Coronary artery (tissue), 2 donors: ENCODE data around the gene C4orf46.
A peak's percentile ranks its signal among the peaks of the same experiment; 100 is the strongest.
"Not testable (repeated sequence)": the region's sequence is repeated elsewhere in the genome, so short reads cannot be mapped to it uniquely, and the experiment has no call there.

Source experiments
- DNase-seq: peaks from one replicate; pipeline ENCODE4 v3.0.0-alpha.2; 2017; ENCODE audit warnings: low spot score
- H3K27ac ChIP-seq, 2 donors: fragments of 200-600 bp; sonication (generic); one replicate each; pipeline ENCODE4 v1.5.1; 2016 to 2019
- H3K4me3 ChIP-seq: fragments of 200-600 bp; sonication (generic); 2 replicates; pipeline ENCODE4 v1.5.1; 2016; ENCODE audit warnings: mild to moderate bottlenecking, moderate library complexity
- TF ChIP-seq, protein P1 (sequence below): fragments of 200-600 bp; sonication (generic); IDR thresholded peaks from one replicate; pipeline ENCODE4 v1.5.1; 2019; ENCODE audit warnings: antibody characterized with exemption

Gene C4orf46

DNA sequence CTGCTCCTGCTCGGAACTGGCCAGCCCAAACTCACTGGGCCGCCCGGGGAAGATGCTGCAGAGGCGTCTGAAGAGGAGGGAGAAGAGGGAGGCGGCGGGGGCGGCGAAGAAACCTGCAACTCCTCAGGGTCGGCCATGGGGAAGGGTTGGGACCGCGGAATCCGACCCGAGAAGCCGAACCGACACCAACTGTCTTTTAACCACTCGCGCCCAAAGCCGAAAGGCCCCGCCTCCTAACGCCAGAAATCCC is at the start of gene C4orf46:
TSS of gene C4orf46 (minus strand) at position 223 of the 250 bp plus-strand sequence. CDS start at position 137, 86 bp downstream.
- DNase-seq = no peak
- H3K4me3 ChIP-seq = peak within 1 kb of the TSS; percentile 78
- TF ChIP-seq, protein P1, sequence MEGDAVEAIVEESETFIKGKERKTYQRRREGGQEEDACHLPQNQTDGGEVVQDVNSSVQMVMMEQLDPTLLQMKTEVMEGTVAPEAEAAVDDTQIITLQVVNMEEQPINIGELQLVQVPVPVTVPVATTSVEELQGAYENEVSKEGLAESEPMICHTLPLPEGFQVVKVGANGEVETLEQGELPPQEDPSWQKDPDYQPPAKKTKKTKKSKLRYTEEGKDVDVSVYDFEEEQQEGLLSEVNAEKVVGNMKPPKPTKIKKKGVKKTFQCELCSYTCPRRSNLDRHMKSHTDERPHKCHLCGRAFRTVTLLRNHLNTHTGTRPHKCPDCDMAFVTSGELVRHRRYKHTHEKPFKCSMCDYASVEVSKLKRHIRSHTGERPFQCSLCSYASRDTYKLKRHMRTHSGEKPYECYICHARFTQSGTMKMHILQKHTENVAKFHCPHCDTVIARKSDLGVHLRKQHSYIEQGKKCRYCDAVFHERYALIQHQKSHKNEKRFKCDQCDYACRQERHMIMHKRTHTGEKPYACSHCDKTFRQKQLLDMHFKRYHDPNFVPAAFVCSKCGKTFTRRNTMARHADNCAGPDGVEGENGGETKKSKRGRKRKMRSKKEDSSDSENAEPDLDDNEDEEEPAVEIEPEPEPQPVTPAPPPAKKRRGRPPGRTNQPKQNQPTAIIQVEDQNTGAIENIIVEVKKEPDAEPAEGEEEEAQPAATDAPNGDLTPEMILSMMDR = no peak
- peak within 1 kb of the TSS; percentile 90 to 96 for H3K27ac ChIP-seq

DNA sequence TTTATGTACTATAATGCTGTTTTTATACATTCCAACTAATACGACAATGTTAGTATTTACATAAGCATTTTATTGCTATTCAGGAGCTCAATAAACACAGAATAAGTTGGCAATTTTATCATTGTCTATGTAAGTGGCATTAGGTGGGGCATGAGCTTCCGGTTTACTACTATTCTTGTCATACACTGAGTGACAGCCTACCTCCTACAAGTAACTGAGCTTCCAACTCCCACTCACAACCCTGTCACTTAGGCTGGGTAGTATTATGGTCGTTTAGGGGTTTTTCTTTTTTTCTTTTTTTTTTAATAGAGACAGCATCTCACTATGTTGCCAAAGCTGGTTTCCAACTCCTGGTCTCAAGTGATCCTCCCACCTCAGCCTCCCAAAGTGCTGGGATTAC is 44.1 kb upstream of the C4orf46 start:
- TF ChIP-seq, protein P1 = no peak
- Histone ChIP-seq H3K4me3 (no peak overlapping the region), H3K27ac (no peak overlapping the region)
- no peak for DNase-seq

DNA sequence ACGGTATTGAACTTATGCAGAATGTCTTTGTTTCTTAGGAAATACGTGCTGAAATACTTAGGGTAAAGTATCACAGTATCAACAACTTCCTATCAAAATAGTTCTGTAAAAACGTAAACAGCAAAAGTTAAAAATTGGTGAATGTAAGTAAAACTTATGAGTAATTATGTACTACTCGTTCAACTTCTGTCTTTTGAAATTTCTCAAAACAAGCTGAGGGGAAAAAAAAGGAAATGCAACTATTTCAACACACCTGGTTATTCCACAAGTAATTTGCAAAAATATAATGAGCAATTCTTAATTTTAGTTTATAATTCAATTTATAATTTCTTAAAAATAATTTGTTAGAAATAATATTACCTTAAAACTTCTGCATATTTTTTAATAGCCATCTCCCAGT is 43.2 kb upstream of the C4orf46 start:
- no peak for DNase-seq
- Histone ChIP-seq H3K4me3 (no peak overlapping the region), H3K27ac (no peak overlapping the region)
- TF ChIP-seq, protein P1 = no peak

DNA sequence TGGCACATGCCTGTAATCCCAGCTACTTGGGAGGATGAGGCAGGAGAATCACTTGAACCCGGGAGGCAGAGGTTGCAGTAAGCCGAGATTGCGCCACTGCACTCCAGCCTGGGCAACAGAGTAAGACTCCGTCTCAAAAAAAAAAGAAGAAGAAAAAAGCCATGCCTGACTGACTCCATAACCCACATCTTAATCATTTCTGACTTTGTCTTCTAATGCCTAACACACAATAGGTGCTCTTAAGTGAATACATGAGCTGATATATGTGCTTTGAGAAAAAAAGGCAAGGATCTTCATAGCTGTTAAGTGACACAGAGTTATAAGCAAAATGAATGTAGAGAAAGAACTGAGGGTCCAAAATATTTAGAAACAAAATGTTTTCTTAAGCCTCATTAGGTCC is 40.9 kb upstream of the C4orf46 start:
- not testable (repeated sequence) for DNase-seq, H3K4me3 ChIP-seq, H3K27ac ChIP-seq

DNA sequence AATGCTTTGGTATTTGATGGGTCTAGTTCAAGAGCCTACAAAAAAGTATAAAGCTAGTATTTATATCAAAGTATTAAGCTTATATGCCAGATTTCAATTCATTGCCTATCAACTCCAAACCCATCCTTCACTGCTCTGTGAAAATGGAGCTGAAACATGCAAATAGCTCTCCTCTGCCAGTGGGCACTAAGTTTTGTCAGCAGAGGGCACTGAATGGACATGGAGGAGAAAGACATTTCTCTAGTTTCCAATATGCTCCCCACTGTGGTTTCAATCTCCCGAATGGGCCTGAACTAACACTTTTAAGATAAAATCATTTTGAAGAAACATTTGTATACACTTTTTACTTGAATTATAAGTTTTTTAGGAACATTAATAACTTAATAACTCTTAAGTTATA is 39.1 kb upstream of the C4orf46 start:
- TF ChIP-seq, protein P1 = no peak
- DNase-seq = no peak
- H3K27ac ChIP-seq = no peak overlapping the region
- H3K4me3 ChIP-seq = no peak overlapping the region

DNA sequence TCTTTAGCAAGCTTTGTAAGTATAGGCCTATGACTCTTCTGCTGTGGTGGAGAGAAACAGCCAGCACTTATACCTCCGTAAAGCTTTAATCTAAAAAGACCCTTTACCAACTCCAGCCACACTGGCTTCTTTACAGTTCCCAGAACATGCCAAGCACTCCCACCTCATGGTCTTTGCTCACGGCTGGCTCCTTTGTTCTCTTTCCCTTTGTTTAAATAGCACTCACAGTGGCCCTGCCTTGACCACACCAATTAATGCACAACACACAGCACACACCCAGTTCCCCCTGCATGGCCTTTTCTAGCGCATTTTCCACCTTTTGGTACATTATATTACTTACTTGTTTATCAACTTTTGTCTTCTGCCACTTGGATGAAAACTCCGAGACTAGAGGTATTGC is 32.6 kb upstream of the C4orf46 start:
- DNase-seq = no peak
- Histone ChIP-seq H3K4me3 (no peak overlapping the region), H3K27ac (no peak overlapping the region)
- TF ChIP-seq, protein P1 = no peak

DNA sequence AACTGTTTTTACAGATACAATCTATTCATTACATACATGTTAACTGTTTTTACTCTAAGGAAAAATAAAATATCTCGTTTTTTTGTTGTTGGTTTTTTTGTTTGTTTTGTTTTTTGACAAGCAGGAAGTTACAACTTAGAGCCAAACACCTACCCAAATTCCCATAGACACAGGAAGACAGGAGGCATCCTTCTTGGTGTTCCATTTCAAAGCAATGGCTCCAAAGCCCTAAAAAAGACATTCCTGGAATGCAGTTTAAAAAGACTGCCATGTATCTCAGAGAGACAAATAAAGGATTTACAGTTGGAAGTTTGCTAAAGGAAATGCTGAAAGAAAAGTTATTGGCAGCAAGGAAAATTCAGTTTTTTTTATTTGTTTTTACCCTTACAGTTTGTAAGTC is 17.1 kb upstream of the C4orf46 start:
- no peak overlapping the region for H3K4me3 ChIP-seq
- H3K27ac ChIP-seq = no peak overlapping the region
- no peak for DNase-seq
- TF ChIP-seq, protein P1 = no peak

DNA sequence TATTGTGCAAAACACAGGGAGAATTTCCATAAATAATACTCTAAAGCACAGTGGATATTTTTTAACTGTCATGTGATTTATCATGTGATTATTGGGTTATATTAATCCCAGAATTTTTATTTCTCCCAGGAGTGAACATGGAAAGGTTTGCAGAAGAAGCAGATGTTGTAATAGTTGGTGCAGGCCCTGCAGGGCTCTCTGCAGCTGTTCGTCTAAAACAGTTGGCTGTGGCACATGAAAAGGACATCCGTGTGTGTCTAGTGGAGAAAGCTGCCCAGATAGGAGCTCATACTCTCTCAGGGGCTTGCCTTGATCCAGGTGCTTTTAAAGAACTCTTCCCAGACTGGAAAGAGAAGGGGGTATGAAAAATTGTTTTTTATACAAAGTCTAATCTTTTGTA is 10.4 kb upstream of the C4orf46 start:
- TF ChIP-seq, protein P1 = no peak

More for the DNA sequence above, 10.4 kb upstream of the C4orf46 start:
- Histone ChIP-seq H3K27ac (no peak overlapping the region), H3K4me3 (no peak overlapping the region)
- DNase-seq = no peak
